GM12801 (cell line): ENCODE measurements around the gene ARVCF.

Experiments used
- CTCF ChIP-seq: IDR thresholded peaks from one replicate; pipeline ENCODE4 v1.5.1; 2011; ENCODE audit warnings: control low read depth; ENCODE audit not compliant: insufficient read length; ENCODE audit errors: extremely low read depth

Gene ARVCF

GRCh38 chr22:20062043-20062765 is 45.6 kb upstream of the ARVCF start:
- no peak for TF ChIP-seq CTCF

- no peak for TF ChIP-seq CTCF
These were observed 44.8 kb upstream of the ARVCF start for GRCh38 chr22:20061481-20061861.

GRCh38 chr22:20060700-20061480 is 44.3 kb upstream of the ARVCF start:
- no peak for TF ChIP-seq CTCF

GRCh38 chr22:20058989-20059770 is 42.6 kb upstream of the ARVCF start:
- TF ChIP-seq CTCF: no peak

GRCh38 chr22:20057596-20058268 is 41.1 kb upstream of the ARVCF start:
- no peak for TF ChIP-seq CTCF

GRCh38 chr22:20056696-20057386 is 40.2 kb upstream of the ARVCF start:
- no peak for TF ChIP-seq CTCF

- no peak for TF ChIP-seq CTCF
These were observed 39.5 kb upstream of the ARVCF start for GRCh38 chr22:20056161-20056560.
